Mesenchymal stem cell (in vitro differentiated cells and primary cell): ENCODE data around the gene SKI.

ENCODE experiments used
- DNase-seq: peaks from one replicate; pipeline ENCODE4 v3.0.0-alpha.2; 2013
- H2AFZ ChIP-seq: one replicate; pipeline ENCODE4 v1.6.1; 2013; ENCODE audit warnings: low read depth, mild to moderate bottlenecking, control low read depth, inconsistent platforms, low read length, moderate library complexity
- H2AK5ac ChIP-seq: 2 replicates; pipeline ENCODE4 v1.6.1; 2013; ENCODE audit warnings: low read length, moderate library complexity, mild to moderate bottlenecking, inconsistent platforms; ENCODE audit not compliant: severe bottlenecking
- H2BK120ac ChIP-seq: one replicate; pipeline ENCODE4 v1.6.1; 2013; ENCODE audit warnings: low read depth, mild to moderate bottlenecking, inconsistent platforms, low read length, moderate library complexity
- H2BK12ac ChIP-seq, 2 experiments: one replicate each; pipeline ENCODE4 v1.6.1; 2013; ENCODE audit warnings: inconsistent platforms in 2 of 2, low read length in 2 of 2, mild to moderate bottlenecking in 2 of 2, moderate library complexity in 2 of 2, control low read depth in 1 of 2
- H2BK15ac ChIP-seq: one replicate; pipeline ENCODE4 v1.6.1; 2013; ENCODE audit warnings: mild to moderate bottlenecking, low read depth, inconsistent platforms; ENCODE audit not compliant: poor library complexity, severe bottlenecking
- H2BK5ac ChIP-seq: 2 replicates; pipeline ENCODE4 v1.6.1; 2013; ENCODE audit warnings: low read depth, mild to moderate bottlenecking, low read length, control low read depth, inconsistent platforms; ENCODE audit not compliant: poor library complexity, severe bottlenecking
- H3K14ac ChIP-seq, 2 experiments: one replicate each; pipeline ENCODE4 v1.6.1; 2013; ENCODE audit warnings: inconsistent platforms in 2 of 2, low read length in 2 of 2, control low read depth in 1 of 2, mild to moderate bottlenecking in 1 of 2, moderate library complexity in 1 of 2
- H3K18ac ChIP-seq, 2 experiments: one replicate each; pipeline ENCODE4 v1.6.1; 2013; ENCODE audit warnings: inconsistent platforms in 2 of 2, low read length in 2 of 2, control low read depth in 1 of 2, low read depth in 1 of 2, mild to moderate bottlenecking in 1 of 2
- H3K23ac ChIP-seq, 2 experiments: one replicate each; pipeline ENCODE4 v1.6.1; 2013; ENCODE audit warnings: inconsistent platforms in 2 of 2, low read length in 2 of 2, mild to moderate bottlenecking in 2 of 2, moderate library complexity in 2 of 2, control low read depth in 1 of 2
- H3K27ac ChIP-seq: 2 replicates; pipeline ENCODE4 v1.5.1; 2013; ENCODE audit warnings: mild to moderate bottlenecking, moderate library complexity, low read length, control low read depth, inconsistent platforms; ENCODE audit not compliant: poor library complexity, severe bottlenecking
- H3K27me3 ChIP-seq, 2 experiments: 2 replicates each; pipeline versions ENCODE4 v1.6.1 to v1.7.0; 2013; ENCODE audit warnings: low read length in 2 of 2, mild to moderate bottlenecking in 2 of 2, moderate library complexity in 2 of 2, control low read depth in 1 of 2, inconsistent platforms in 1 of 2; ENCODE audit not compliant: control insufficient read depth in 1 of 2, insufficient read depth in 1 of 2
- H3K36me3 ChIP-seq, 2 experiments: 2 replicates each; pipeline versions ENCODE4 v1.6.1 to v1.7.0; 2013; ENCODE audit warnings: low read length in 2 of 2, control low read depth in 1 of 2, inconsistent platforms in 1 of 2, low read depth in 1 of 2, mild to moderate bottlenecking in 1 of 2; ENCODE audit not compliant: insufficient read depth in 2 of 2, control insufficient read depth in 1 of 2
- H3K4ac ChIP-seq, 2 experiments: one replicate each; pipeline ENCODE4 v1.6.1; 2013; ENCODE audit warnings: inconsistent platforms in 2 of 2, low read length in 2 of 2, mild to moderate bottlenecking in 2 of 2, moderate library complexity in 2 of 2, control low read depth in 1 of 2, low read depth in 1 of 2
- H3K4me1 ChIP-seq: 2 replicates; pipeline ENCODE4 v1.6.1; 2013; ENCODE audit warnings: low read depth, low read length, control low read depth; ENCODE audit not compliant: control insufficient read depth, insufficient read depth
- H3K4me2 ChIP-seq: 2 replicates; pipeline ENCODE4 v1.6.1; 2013; ENCODE audit warnings: low read length, mild to moderate bottlenecking, inconsistent platforms; ENCODE audit not compliant: poor library complexity, severe bottlenecking
- H3K4me3 ChIP-seq, 2 experiments: 2 replicates each; pipeline versions ENCODE4 v1.5.1 to v1.7.0; 2013; ENCODE audit warnings: low read length in 2 of 2, mild to moderate bottlenecking in 2 of 2, control low read depth in 1 of 2, low read depth in 1 of 2; ENCODE audit not compliant: insufficient read depth in 1 of 2
- H3K79me1 ChIP-seq: replicated peaks from 2 replicates; pipeline ENCODE4 v1.6.1; 2013; ENCODE audit warnings: mild to moderate bottlenecking, control low read depth, low read length, inconsistent platforms; ENCODE audit not compliant: poor library complexity, severe bottlenecking
- H3K9ac ChIP-seq: 2 replicates; pipeline ENCODE4 v1.7.0; 2013; ENCODE audit warnings: mild to moderate bottlenecking, low read length, moderate library complexity
- H3K9me3 ChIP-seq: 2 replicates; pipeline ENCODE4 v1.7.0; 2013; ENCODE audit warnings: mild to moderate bottlenecking, low read length; ENCODE audit not compliant: control insufficient read depth
- H4K8ac ChIP-seq: one replicate; pipeline ENCODE4 v1.6.1; 2013; ENCODE audit warnings: inconsistent platforms, mild to moderate bottlenecking, low read length, moderate library complexity
- H4K91ac ChIP-seq: one replicate; pipeline ENCODE4 v1.6.1; 2013; ENCODE audit warnings: mild to moderate bottlenecking, low read length, inconsistent platforms
- WGBS: methylation state at CpG from one replicate; pipeline ENCODE4 v1.1.7; 2013; ENCODE audit warnings: mixed read lengths; 5-methylcytosine and 5-hydroxymethylcytosine counted together

Gene SKI

DNA sequence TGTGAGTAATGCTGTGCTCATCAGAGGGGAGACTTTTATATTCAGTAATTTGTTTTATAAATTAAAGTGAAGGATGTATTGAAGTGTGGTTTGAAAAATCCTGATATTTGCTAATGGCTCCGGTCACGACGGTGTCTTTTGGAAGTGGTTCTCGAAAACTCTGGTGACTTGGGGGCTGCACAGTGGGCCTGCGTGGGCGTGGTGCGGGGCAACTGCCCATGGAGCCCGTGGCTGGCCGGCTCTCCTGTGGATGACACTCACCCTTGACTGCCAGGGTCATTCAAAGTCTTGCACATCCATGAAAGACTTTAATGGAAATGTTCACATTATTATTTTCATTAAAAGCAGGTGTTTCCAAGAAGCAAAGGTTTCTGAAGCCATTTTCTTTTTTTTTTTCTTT, 41.2 kb upstream of the SKI start:
- Histone ChIP-seq H3K23ac (no peak overlapping the region), H3K18ac (no peak overlapping the region), H3K4me2 (no peak overlapping the region), H3K79me1 (peaks cover 31% of the 10 kb centered on the region), H3K9me3 (no peaks in the 10 kb centered on the region), H2BK12ac (no peak overlapping the region), H2BK120ac (no peak overlapping the region), H3K4ac (no peak overlapping the region), H3K27ac (no peak overlapping the region), H2BK15ac (no peak overlapping the region), H3K4me1 (peaks cover 12% of the 10 kb centered on the region), H3K27me3 (no peaks in the 10 kb centered on the region), H2BK5ac (no peak overlapping the region), H4K8ac (no peak overlapping the region), H2AK5ac (no peak overlapping the region), H2AFZ (no peak overlapping the region), H4K91ac (no peak overlapping the region), H3K36me3 (peaks cover 0 to 79% of the 10 kb centered on the region in 2 experiments), H3K9ac (no peak overlapping the region), H3K4me3 (no peak overlapping the region), H3K14ac (no peak overlapping the region)
- 94% methylated on average over 8 of the region's 9 CpGs for WGBS
- no peak for DNase-seq

DNA sequence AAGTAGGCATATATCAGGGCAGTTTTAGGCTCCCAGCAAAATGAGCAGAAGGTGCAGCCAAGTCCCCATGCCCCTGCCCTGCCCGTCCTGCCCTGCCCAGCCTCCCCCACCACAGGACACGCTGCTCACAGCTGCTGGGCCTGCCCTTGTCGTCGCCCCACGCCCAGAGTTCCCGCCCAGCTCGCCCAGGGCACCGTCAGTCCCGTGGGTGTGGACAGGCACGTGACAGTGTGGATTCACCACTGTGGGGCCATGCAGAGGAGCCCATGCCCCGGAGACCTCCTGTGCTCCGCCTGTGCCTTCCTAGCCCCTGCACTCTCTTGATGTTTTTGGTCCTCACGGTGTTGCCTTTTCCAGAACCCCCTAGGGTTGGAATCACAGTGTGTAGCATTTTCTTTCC, 40.5 kb upstream of the SKI start:
- peak overlapping the region; percentile 37 to 85 for H2BK12ac ChIP-seq
- 95% methylated on average over 13 of the region's 13 CpGs for whole genome bisulfite sequencing
- no peak overlapping the region for H3K14ac ChIP-seq
- peaks cover 18% of the 10 kb centered on the region for H3K4me1 ChIP-seq
- peak overlapping the region in 1 of 2 experiments; percentile 35 for H3K4ac ChIP-seq
- no peak overlapping the region for H4K8ac ChIP-seq
- H2BK15ac ChIP-seq, result no peak overlapping the region
- H2AK5ac ChIP-seq, result no peak overlapping the region
- H3K4me2 ChIP-seq, result no peak overlapping the region
- H3K27ac ChIP-seq, result no peak overlapping the region
- no peak overlapping the region for H3K23ac ChIP-seq
- H2BK120ac ChIP-seq, result no peak overlapping the region
- peak overlapping the region; percentile 43 for H4K91ac ChIP-seq
- H3K9me3 ChIP-seq, result no peaks in the 10 kb centered on the region
- H2AFZ ChIP-seq, result no peak overlapping the region
- H3K4me3 ChIP-seq, result no peak overlapping the region
- no peak overlapping the region for H3K9ac ChIP-seq
- DNase-seq, result no peak
- no peak overlapping the region for H2BK5ac ChIP-seq
- H3K27me3 ChIP-seq, result no peaks in the 10 kb centered on the region
- H3K36me3 ChIP-seq, result peaks cover 0 to 78% of the 10 kb centered on the region in 2 experiments
- no peak overlapping the region for H3K18ac ChIP-seq
- peaks cover 34% of the 10 kb centered on the region for H3K79me1 ChIP-seq

- no peak overlapping the region for H4K8ac ChIP-seq
- peaks cover 0 to 81% of the 10 kb centered on the region in 2 experiments for H3K36me3 ChIP-seq
- peak overlapping the region in 1 of 2 experiments; percentile 58 for H3K4ac ChIP-seq
- H2BK12ac ChIP-seq, result no peak overlapping the region
- H2BK120ac ChIP-seq, result no peak overlapping the region
- H2AK5ac ChIP-seq, result no peak overlapping the region
- H3K18ac ChIP-seq, result no peak overlapping the region
- no peak overlapping the region for H3K14ac ChIP-seq
- no peak overlapping the region for H2BK15ac ChIP-seq
- no peaks in the 10 kb centered on the region for H3K9me3 ChIP-seq
- no peak overlapping the region for H3K4me3 ChIP-seq
- no peak overlapping the region for H2BK5ac ChIP-seq
- no peak for DNase-seq
- H3K27ac ChIP-seq, result no peak overlapping the region
- H3K9ac ChIP-seq, result no peak overlapping the region
- peaks cover 24% of the 10 kb centered on the region for H3K4me1 ChIP-seq
- peaks cover 37% of the 10 kb centered on the region for H3K79me1 ChIP-seq
- no peak overlapping the region for H3K23ac ChIP-seq
- H2AFZ ChIP-seq, result no peak overlapping the region
- H4K91ac ChIP-seq, result no peak overlapping the region
- WGBS, result 96% methylated on average over 16 of the region's 16 CpGs
- no peak overlapping the region for H3K4me2 ChIP-seq
- H3K27me3 ChIP-seq, result no peaks in the 10 kb centered on the region
Measured at GRCh38 chr1:2188336-2188735, 39.8 kb upstream of the SKI start.

DNA sequence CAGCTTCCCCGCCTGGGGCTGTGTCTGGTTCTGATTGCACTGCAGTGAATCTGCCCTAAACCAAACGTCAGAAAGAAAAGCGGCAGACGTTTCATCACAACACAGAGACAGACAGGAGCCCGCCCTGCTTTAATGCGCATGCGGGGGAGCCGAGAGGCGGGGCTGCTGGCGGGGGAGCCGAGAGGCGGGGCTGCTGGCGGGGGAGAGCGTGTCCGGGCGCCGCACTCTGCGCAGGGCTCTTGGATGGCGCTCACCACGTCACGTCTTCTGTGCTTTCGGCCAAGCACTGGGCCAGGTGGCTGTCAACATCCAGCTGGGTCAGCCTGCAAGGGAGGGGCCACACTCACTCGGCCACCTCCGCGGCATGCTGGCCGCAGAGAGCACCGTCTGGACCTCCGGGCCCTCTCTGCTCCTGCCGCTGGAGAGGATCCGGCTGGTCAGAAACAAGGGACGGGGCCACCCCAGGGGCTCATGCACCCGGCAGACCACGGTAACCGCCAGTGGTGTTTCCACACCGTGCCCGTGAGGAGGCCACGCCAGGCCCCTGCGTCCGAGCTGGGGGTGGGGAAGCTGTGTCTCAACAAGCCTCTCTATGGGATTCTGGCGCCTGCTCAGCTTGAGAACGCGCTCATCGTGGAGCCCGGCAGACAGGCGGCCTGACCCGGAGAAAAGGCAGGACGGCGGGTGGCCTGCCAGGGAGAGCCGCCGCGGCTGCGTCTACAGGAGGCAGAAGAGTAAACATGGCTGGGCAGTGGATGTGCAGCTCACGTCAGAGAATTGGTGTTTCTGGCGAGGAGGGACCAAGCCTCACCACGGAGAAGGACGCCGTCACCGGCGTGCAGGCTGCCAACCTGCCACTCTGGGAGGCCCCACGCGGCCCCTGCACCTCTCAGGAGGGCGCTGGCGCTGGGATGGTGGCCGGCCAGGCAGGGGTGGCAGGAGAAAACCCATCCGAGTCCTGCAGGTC, 38.4 kb upstream of the SKI start:
- Histone ChIP-seq H3K79me1 (peaks cover 43% of the 10 kb centered on the region), H3K23ac (no peak overlapping the region), H3K9ac (peak overlapping the region; percentile 88), H2AFZ (peak overlapping the region; percentile 57), H3K27ac (peak overlapping the region; percentile 43), H3K4me2 (peak overlapping the region; percentile 1), H3K4ac (peak overlapping the region; percentile 80 to 93), H4K8ac (peak overlapping the region; percentile 81), H2BK15ac (peak overlapping the region; percentile 89), H3K9me3 (no peaks in the 10 kb centered on the region), H2BK5ac (no peak overlapping the region), H3K18ac (peak overlapping the region; percentile 85 to 95), H2BK120ac (peak overlapping the region; percentile 94), H2BK12ac (peak overlapping the region; percentile 61 to 76), H3K4me1 (peaks cover 31% of the 10 kb centered on the region), H2AK5ac (no peak overlapping the region), H4K91ac (peak overlapping the region; percentile 96), H3K27me3 (no peaks in the 10 kb centered on the region), H3K14ac (peak overlapping the region in 1 of 2 experiments; percentile 79), H3K4me3 (peak overlapping the region; percentile 42 to 78), H3K36me3 (peaks cover 0 to 74% of the 10 kb centered on the region in 2 experiments)
- DNase-seq, result peak; percentile 97
- 24% methylated on average over 65 of the region's 65 CpGs for WGBS
